GM18858 (cell line): ENCODE results near the gene DECR2.
"Not testable (repeated sequence)": the region's sequence is repeated elsewhere in the genome, so short reads cannot be mapped to it uniquely, and the experiment has no call there.

ENCODE experiments used
- ATAC-seq: cut with Tn5 transposase; IDR thresholded peaks from one replicate; pipeline ENCODE4 v1.9.1; 2021; ENCODE audit not compliant: unreplicated experiment

DECR2 gene

GRCh38 chr16:366476-366875 is 35.2 kb upstream of the DECR2 start:
- no peak for ATAC-seq

GRCh38 chr16:367333-367903 is 34.3 kb upstream of the DECR2 start:
- ATAC-seq = no peak

- ATAC-seq = no peak
Measured at GRCh38 chr16:368388-369158, 33.1 kb upstream of the DECR2 start.

GRCh38 chr16:369275-369865 is 32.3 kb upstream of the DECR2 start:
- no peak for ATAC-seq

- ATAC-seq = no peak
Measured at GRCh38 chr16:369866-370436, 31.7 kb upstream of the DECR2 start.

GRCh38 chr16:370443-370842 is 31.2 kb upstream of the DECR2 start, which contains the start of gene MRPL28:
TSS of gene MRPL28 (minus strand) at chr16:370538. CDS start at chr16:370218, 320 bp downstream.
- ATAC-seq = peak; percentile 76

GRCh38 chr16:370979-371514 is 30.6 kb upstream of the DECR2 start:
- ATAC-seq = no peak

- ATAC-seq = no peak
Measured at GRCh38 chr16:371515-372301, 30.0 kb upstream of the DECR2 start.

GRCh38 chr16:372302-372983 is 29.2 kb upstream of the DECR2 start:
- ATAC-seq = no peak

GRCh38 chr16:373020-373598 is 28.6 kb upstream of the DECR2 start:
- ATAC-seq = no peak

- ATAC-seq = no peak
Measured at GRCh38 chr16:373848-374615, 27.7 kb upstream of the DECR2 start.

- ATAC-seq = no peak
Measured at GRCh38 chr16:374616-374926, 27.1 kb upstream of the DECR2 start.

- no peak for ATAC-seq
Measured at GRCh38 chr16:375212-375611, 26.5 kb upstream of the DECR2 start.

- no peak for ATAC-seq
Measured at GRCh38 chr16:375927-376816, 25.5 kb upstream of the DECR2 start.

- ATAC-seq = no peak
Measured at GRCh38 chr16:376817-377418, 24.8 kb upstream of the DECR2 start.

- ATAC-seq = no peak
Measured at GRCh38 chr16:377419-377951, 24.2 kb upstream of the DECR2 start.

- not testable (repeated sequence) for ATAC-seq
Measured at GRCh38 chr16:378113-378820, 23.4 kb upstream of the DECR2 start.
